ENCODE measurements around the gene LRRC26.
A peak's percentile ranks its signal among the peaks of the same experiment; 100 is the strongest.

LRRC26 gene

DNA sequence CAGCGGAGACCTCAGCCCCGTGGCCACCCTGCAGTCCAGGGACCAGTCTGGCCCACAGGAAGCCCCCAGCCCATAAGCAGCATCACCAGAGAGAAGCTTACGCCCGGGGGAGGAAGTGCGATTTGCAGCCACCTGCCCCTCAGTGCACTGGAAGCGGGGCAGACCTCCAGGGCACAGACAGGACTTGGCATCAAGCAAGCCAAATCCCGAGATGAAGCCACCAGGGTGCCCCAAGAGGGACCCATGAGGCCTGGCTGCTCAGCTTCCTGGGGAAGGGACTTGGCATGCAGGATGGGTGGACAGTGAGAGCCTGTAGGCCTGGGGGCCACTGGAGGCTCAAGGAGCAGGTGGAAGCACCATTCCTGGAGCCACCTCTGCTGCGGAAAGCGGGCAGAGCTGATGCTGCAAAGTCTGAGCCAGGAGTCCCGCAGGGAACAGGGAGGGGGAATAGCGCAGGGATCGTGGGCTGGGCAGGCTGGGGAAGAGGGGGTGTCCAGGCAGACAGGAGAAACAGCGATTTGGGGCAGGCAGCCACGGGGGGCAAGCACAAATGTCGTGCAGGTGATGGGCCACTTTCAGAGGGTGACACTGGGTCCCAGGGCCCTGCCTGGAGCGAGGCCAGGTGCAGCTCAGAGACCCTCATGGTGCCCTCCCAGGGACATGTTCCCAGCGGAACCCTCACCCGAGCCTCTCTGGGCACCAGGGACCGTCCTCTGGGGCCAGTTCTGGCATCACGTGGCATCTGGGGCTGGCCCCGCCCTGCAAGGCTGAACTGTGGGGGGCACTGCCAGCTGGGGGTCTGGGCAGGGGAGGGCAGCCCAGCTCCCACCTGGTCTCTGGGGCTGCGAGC, 3.2 kb downstream of the LRRC26 start:
- DNase-seq (ENCODE audit: low spot score) = no peak

DNA sequence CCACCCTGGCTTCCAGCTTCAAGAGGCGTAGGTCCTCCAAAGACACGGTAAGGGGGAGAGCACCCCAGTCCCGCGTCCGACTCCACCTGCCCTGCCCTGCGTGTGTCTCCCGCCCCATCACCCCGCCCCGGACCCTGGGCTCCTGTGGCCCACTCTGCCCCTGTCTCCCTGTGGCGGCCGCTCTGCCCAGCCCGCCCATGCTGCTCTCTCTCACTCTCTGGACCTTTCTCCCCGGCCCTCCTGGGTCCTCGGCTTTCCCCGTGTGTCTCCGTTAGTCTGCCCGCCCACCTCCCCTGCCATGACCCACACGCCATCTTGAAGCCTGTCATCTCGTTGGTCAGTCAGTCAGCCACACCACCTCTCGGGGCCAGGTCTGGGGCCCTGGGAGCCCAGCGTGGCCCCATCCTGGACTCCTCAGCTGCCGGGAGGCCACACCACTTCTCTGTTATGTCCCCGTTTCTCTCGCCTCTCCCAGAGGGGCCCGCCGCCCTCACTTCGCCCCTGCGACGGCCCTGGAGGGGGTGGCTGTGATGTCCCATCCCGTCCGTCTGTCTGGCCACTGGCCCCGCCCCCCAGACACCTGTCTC, 4.5 kb downstream of the LRRC26 start:
- DNase-seq (ENCODE audit: low spot score) = no peak

DNA sequence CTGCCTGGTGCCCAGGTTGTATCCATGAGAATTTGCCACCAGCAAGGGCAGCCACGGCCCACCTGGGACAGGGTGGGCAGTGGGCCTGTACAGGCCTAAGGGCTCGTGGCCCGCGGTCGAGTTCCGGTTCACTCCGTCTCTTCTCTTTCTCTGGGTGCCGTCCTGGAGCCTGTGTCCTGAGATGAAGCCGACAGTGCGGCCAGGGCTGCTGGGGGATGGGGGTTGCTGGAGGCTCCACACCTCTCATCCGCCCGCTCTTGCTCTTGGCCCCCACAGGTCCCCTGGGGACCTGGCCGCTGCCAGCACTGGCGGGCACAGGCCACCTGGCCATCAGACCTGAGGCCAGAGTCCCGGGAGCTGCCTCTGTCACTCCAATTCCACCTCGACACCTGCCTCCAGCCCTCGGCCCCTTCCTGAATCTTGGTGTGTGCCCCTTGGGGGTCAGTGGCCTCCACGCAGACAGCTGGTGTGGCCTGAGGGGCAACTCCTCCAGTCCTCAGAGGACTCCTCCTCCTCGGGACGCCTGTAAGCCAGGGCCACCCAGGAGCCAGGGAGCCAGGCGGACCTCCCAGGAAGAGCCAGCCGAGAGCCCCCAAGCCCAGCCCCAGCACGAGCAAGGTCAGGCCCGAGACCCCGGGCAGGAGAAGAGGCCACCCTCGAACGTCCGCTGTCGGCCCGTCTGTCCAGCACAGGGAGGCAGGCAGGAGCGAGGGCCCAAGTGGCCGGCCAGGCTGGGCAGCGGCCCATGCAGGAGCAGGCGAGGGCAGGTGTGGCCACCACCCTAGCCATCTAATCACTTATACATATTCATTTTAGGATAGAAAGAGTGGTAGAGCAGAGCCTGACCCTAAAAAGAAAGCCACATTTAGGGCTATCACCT, 5.2 kb downstream of the LRRC26 start:
- no peak for DNase-seq (ENCODE audit: low spot score)

DNA sequence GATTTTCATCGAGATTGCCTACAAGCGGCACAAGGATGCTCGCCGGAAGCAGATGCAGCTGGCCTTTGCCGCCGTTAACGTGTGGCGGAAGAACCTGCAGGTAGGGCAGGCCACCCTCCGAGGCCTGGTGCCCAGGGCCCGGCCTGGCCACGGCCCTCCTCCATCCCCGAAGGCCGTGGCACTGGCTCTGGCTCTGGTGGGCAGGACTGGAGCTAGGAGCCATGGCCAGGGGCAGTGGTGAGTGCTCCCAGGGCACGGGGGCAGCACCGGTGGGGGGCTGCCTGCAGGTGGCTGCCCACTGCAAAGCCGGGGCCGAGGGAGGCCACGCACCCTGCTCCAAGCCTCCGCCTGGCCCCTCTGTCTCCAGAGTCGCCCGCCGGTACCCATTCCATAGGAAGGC, 6.0 kb downstream of the LRRC26 start:
- no peak for DNase-seq (ENCODE audit: low spot score)

DNA sequence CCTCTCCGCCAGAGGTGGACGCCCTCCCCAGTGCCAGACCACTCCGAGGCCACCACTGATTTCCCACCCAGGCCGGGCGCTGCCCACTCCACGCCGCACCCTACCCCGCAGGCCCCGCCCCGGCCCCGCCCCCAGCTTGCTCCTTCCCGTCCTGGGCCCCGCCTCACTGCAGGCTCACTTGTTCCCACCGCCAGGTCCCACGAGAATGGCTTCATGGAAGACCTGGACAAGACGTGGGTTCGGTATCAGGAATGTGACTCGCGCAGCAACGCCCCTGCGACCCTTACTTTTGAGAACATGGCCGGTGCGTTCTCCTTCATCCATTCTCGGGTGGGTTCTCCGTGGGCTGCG, 6.5 kb downstream of the LRRC26 start:
- DNase-seq (ENCODE audit: low spot score) = peak; percentile 47

DNA sequence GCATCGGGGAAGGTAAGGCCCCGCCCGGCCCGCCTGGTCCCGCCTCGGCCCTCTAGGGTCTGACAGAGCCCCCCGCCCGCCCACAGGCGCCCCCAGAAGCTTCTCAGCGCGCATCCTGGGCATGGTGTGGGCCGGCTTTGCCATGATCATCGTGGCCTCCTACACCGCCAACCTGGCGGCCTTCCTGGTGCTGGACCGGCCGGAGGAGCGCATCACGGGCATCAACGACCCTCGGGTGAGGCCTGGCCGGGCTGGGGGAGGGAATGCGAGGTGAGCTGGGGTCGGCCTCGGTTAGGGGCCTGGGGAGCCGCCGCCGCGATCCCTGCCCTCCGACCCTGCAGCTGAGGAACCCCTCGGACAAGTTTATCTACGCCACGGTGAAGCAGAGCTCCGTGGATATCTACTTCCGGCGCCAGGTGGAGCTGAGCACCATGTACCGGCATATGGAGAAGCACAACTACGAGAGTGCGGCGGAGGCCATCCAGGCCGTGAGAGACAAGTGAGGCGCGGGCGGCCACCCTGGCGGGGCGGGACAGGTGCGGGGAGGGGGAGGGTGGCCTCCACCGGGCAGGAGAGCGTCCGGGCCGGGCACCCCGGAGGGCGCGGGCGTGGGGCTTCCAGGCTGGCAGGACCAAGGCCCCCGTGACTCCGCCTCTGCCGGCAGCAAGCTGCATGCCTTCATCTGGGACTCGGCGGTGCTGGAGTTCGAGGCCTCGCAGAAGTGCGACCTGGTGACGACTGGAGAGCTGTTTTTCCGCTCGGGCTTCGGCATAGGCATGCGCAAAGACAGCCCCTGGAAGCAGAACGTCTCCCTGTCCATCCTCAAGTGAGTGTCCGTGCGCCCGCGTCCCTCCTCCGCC, 7.1 kb downstream of the LRRC26 start:
- DNase-seq (ENCODE audit: low spot score) = peak; percentile 48

DNA sequence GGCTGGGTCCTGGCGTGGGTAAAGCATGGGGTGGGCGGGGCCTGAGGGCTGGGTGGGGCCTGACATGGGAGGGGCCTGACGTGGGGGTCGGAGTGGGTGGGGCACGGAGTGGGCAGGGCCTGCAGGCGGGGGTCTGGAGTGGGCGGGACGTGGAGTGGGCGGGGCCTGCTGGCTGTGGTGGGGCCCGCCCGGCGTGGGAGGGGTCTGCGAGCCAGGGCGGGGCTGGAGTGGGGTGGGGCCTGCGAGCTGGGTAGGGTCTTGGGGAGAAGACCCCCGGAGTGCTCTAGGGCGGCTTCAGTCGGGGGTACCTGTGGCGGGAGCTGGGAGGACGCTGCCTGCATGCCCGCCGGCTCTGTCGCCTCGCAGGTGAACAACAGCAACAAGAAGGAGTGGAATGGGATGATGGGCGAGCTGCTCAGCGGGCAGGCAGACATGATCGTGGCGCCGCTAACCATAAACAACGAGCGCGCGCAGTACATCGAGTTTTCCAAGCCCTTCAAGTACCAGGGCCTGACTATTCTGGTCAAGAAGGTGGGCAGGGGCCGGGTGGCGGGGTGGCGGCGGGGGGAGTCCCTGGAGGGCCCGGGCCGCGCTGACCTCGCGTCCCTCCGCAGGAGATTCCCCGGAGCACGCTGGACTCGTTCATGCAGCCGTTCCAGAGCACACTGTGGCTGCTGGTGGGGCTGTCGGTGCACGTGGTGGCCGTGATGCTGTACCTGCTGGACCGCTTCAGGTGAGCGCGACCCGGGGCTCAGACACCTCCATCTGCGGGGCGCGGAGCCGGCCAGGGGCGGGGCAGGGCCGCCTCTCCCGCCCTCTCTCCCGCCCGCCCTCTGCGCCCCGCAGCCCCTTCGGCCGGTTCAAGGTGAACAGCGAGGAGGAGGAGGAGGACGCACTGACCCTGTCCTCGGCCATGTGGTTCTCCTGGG, 8.0 kb downstream of the LRRC26 start:
- DNase-seq (ENCODE audit: low spot score) = no peak

DNA sequence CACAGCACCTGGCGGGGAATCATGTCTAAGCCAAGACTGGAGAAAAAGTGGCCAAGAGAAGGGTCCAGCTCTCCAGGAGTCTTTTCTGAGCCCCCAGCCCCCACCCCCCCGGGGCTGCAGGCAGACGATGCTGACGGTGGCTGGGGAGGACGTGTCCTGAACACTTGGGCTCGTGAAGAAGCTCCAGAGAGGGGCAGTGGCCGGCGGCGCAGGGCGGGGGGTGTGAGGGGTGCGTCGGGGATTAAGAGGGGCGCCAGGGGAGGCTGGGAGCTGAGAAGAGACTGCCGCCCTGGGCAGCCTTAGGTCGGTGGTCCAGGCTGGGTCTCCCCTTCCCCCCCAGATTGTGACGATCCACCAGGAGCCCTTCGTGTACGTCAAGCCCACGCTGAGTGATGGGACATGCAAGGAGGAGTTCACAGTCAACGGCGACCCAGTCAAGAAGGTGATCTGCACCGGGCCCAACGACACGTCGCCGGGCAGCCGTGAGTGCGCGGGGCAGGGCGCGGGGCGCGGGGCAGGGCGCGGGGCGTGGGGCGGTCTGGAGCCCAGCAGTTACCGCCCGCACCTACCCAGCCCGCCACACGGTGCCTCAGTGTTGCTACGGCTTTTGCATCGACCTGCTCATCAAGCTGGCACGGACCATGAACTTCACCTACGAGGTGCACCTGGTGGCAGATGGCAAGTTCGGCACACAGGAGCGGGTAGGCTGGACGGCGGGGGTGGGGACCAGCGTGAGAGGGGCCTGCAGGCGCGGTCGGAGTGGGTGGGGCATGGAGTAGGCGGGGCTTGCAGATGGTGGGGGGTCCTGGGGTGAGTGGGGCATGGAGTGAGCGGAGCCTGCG, 8.9 kb downstream of the LRRC26 start:
- DNase-seq (ENCODE audit: low spot score) = no peak

DNA sequence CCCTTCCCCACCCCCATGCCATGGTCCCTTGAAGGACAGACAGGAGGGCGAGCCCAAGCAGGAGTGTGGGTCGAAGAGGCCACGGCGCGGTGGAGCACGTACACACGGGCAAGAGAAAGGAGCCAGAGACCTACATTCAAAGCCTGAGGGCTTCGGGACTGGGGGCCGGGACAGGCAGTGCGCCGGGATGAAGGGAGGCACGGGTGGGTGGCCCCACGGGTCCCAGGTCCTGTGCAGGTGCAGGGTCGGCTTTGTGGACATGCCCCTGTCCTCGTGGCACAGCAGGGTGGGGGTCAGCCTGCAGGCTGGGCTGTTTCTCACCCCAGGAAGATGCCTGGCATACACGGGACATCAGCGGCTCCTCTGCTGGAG, 9.8 kb downstream of the LRRC26 start:
- no peak for DNase-seq (ENCODE audit: low spot score)

DNA sequence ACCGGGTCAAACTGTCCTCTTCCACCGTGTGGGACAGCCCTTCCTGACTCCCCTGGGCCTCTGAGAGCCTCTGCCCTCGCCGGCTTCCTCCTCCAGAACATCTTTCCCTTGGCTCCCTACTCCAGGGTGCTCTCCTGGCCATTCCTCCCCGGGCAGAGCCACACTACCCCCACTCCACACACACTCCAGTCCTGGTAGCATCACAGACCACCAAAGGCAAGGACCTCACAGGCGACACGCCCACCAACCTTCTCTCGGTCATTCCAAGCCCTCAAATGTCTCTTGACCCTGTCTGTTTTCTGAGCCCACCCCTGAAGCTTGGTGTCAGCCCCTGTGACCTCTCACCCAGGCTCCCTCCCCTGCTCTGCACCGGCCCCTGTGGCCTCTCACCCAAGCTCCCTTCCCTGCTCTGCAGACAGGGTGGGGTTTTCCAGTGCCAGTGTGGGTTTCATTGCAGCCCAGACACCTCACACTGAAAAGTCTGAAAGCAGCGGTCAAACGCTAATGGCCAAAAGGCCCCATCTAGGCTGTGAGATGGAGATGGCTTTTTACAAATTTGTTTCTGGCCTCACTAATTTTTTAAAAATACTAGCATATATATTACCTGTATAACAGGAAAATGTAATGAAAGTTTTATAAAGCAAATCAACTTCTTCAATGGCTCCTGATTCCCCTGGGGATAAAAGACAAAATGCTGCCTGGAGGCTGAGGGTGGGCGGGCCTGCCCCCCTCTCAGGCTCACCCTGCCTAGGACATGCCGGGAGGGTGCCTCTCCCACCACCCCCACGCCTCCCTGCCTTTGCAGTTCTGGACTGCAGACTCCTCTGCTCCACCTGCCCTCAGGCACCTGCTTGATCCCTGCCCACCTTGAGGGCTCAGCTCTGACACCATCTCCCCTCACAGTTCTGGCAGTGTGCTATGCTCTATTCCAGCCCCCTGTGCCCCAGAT, 10.5 kb downstream of the LRRC26 start:
- no peak for DNase-seq (ENCODE audit: low spot score)

DNA sequence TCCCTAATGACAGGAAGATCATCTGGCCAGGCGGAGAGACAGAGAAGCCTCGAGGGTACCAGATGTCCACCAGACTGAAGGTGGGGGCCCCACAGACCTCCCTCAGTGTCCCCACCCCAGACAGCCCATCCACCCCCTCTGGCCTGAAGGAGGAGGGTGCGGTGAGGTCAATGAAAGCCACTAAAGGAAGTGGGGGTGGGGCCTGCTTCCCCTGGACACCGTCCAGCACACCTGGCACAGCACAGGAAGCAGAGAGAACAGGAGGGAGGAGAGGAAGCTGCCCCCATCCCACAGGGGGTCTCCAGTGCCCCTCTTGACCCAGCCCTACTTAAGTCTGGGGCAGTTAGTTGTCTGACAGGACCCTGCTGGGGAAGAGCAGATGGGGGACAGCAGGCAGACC, 11.2 kb downstream of the LRRC26 start:
- DNase-seq (ENCODE audit: low spot score) = no peak

DNA sequence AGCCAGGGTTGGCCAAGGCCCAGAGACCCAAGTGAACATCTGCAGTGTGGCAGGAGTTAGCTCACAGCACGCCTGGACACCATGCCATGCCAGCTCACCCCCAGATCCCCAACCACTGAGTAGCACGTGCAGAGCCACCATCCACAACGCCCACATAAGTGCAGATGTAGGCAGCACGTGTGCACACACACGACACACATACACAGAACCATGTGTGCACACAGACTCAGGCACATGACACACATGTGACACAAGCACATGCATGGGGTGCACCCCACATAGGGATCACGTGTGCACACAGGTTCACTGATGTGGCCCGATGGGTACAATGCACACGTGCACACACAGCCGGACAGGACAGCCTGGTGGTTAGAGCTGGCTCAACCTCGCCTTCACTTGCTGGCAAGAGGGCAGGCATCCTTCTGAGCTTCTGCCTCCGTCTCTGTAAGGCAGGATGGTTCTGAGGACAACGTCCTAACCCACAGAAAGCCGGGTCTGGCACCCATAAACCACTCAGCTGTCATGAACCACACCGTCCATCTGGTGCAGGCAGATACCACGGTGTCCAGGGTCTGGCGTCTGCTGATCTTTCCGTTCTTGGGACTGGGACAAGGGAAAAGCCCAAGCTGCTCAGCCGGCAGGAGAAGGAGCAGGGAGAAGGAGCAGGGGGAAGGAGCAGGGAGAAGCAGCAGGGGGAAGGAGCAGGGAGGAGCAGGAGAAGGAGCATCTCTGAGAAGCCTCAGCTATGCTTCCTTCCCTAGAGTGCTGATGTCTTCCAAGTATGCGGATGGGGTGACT, 12.0 kb downstream of the LRRC26 start:
- no peak for DNase-seq (ENCODE audit: low spot score)

DNA sequence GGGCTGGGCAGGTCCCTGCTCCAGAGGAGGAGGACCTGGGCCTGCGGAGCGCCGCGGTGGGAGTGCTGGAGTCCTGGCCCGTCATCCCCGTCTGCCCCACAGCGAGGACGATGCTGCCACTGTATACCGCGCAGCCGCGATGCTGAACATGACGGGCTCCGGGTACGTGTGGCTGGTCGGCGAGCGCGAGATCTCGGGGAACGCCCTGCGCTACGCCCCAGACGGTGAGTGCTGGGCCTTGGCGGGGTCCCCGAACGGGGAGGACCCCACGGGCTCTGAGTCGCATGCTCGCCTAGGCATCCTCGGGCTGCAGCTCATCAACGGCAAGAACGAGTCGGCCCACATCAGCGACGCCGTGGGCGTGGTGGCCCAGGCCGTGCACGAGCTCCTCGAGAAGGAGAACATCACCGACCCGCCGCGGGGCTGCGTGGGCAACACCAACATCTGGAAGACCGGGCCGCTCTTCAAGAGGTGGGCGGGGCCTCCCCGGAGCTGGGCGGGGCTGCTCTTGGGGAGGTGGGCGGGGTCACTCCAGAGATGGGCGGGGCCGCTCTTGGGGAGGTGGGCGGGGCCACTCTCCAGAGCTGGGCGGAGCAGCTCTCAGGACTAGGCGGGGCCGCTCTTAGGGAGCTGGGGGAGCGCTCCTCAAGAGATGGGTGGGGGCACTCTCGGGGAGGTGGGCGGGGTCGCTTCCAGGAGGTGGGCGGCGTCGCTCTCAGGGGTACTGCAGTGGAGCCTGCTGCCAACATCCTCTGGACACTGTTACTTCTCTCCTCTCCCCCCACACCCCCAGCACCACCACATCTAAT, 13.1 kb downstream of the LRRC26 start:
- DNase-seq (ENCODE audit: low spot score) = peak; percentile 90

DNA sequence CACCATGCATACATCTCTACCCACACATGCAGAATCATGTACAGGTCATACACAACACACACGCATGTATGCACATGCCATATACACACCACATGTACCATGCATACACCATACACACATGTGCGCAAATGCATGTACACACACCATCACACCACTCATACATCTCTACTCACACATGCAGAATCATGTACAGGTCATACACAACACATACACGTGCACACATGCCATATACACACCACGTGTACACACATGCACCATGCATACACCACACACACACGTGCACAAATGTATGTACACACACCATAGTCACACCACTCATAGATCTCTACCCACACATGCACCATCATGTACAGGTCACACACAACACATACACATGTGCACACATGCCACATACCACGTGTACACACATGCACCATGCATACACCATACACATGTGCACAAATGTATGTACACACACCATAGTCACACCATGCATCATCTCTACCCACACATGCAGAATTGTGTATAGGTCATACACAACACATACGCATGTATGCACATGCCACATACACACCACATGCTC, 16.9 kb downstream of the LRRC26 start:
- DNase-seq (ENCODE audit: low spot score) = no peak

DNA sequence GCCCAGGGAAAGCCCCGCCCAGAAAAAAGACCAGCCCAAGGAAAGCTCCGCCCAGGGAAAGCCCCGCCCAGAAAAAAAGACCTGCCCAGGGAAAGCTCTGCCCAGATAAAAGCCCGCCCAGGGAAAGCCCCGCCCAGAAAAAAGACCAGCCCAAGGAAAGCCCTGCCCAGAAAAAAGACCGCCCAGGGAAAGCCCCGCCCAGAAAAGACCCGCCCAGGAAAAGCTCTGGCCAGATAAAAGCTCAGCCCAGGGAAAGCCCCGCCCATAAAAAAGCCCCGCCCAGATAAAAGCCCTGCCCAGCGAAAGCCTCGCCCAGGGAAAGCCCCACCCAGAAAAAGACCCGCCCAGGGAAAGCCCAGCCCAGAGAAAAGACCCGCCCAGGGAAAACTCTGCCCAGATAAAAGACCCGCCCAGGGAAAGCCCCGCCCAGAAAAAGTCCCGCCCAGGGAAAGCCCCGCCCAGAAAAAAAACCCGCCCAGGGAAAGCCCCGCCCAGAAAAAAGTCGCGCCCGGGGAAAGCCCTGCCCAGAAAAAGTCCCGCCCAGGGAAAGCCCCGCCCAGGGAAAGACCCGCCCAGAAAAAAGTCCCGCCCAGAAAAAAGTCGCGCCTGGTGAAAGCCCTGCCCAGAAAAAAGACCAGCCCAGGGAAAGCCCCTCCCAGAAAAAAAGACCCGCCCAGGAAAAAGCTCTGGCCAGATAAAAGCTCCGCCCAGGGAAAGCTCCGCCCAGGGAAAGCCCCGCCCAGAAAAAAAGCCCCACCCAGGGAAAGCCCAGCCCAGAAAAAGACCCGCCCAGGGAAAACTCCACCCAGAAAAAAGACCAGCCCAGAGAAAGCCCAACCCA, 19.0 kb downstream of the LRRC26 start:
- DNase-seq (ENCODE audit: low spot score) = peak; percentile 44
